Activated CD4-positive, alpha-beta memory T cell treated with anti-CD3 and anti-CD28 coated beads for 36 hours (primary cell): ENCODE measurements around the gene TRHDE. TPM values are rescaled to one million over a fixed set of nuclear protein-coding genes. Genes with fewer than 3 reads are reported as not detected.
"Not testable (repeated sequence)": the region's sequence is repeated elsewhere in the genome, so short reads cannot be mapped to it uniquely, and the experiment has no call there.

Experiments
- CTCF ChIA-PET: fragments of 350-600 bp; sonication (Branson Sonifier 250); formaldehyde crosslinking; loops from one replicate; lab custom pipeline; 2021; ENCODE audit warnings: antibody characterized with exemption, inconsistent platforms; lab: Charles Lee
- POLR2A ChIA-PET: fragments of 350-600 bp; sonication (Branson Sonifier 250); formaldehyde crosslinking; loops from one replicate; lab custom pipeline; 2021; ENCODE audit warnings: antibody characterized with exemption; lab: Charles Lee
- DNase-seq: peaks from one replicate; pipeline ENCODE4 v3.0.0-alpha.2; 2020
- H3K27ac Mint-ChIP-seq: one replicate; pipeline ENCODE4 v1.8.0; 2021; ENCODE audit warnings: mixed read lengths
- H3K27me3 Mint-ChIP-seq: one replicate; pipeline ENCODE4 v1.8.0; 2021; ENCODE audit warnings: mixed read lengths
- H3K36me3 Mint-ChIP-seq: one replicate; pipeline ENCODE4 v1.8.0; 2021; ENCODE audit warnings: mixed read lengths
- H3K4me1 Mint-ChIP-seq: one replicate; pipeline ENCODE4 v1.8.0; 2021; ENCODE audit warnings: low read depth, mixed read lengths
- H3K4me3 Mint-ChIP-seq: one replicate; pipeline ENCODE4 v1.8.0; 2021; ENCODE audit warnings: mild to moderate bottlenecking, mixed read lengths
- H3K9me3 Mint-ChIP-seq: one replicate; pipeline ENCODE4 v1.8.0; 2021; ENCODE audit warnings: mixed read lengths
- intact Hi-C: fragments of 100-400 bp; cut with micrococcal nuclease; formaldehyde crosslinking; loops from one replicate; pipeline ENCODE4 v1.15.1; 2023
- total RNA-seq, 2 experiments: library from RNA; stranded (reverse); gene quantifications; one replicate each; pipeline ENCODE4 v1.2.3, GENCODE V29; 2021

Gene TRHDE
- total RNA-seq, 2 experiments from 2014 or later: not detected

GRCh38 chr12:72509891-72510290 lies 237.7 kb downstream of the TRHDE start:
- no peaks in the 10 kb centered on the region for H3K4me1 Mint-ChIP-seq

DNA sequence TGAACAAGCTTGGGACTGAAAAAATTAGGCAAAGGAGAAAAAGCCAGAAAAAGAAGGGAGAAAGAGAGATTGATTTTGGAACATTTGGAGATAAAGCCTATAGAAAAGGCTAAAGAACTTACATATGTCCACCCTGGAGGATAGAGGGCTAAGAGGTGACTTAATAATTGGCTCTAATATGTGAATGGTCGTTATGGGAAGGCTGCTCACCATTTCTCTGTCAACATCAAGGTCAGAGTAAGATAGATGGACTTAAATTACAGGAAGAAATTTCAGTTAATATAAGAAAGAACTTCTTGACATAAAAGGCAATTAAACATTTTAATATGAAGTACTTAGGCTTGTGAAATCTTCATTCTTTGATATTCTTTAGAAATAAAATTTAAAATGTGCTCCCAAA lies 238.6 kb downstream of the TRHDE start:
- CTCF ChIA-PET: no interaction called here
- Mint-ChIP-seq H3K9me3 (peaks cover 7% of the 10 kb centered on the region), H3K27me3 (no peaks in the 10 kb centered on the region), H3K4me3 (no peak overlapping the region), H3K36me3 (no peaks in the 10 kb centered on the region), H3K4me1 (no peaks in the 10 kb centered on the region), H3K27ac (no peak overlapping the region)
- POLR2A ChIA-PET: interaction anchor here (0.7 kb wide), 1 partner anchor 598 kb away, joined by 3 read pairs; no protein-coding TSS in a partner anchor
- intact Hi-C loops: no loop called here
- no peak for DNase-seq

More at GRCh38 chr12:72509891-72510290, 237.7 kb downstream of the TRHDE start:
- intact Hi-C loops: no loop called here
- H3K27me3 Mint-ChIP-seq: no peaks in the 10 kb centered on the region
- ChIA-PET CTCF (no interaction called here), POLR2A (interaction anchor here (0.7 kb wide), 1 partner anchor 598 kb away, joined by 3 read pairs; no protein-coding TSS in a partner anchor)
- no peaks in the 10 kb centered on the region for H3K36me3 Mint-ChIP-seq
- H3K9me3 Mint-ChIP-seq: peaks cover 13% of the 10 kb centered on the region
- H3K4me3 Mint-ChIP-seq: no peak overlapping the region
- DNase-seq: no peak
- H3K27ac Mint-ChIP-seq: no peak overlapping the region

- POLR2A ChIA-PET: no interaction called here
- no peak overlapping the region for H3K27ac Mint-ChIP-seq
- H3K4me1 Mint-ChIP-seq: no peaks in the 10 kb centered on the region
- H3K4me3 Mint-ChIP-seq: no peak overlapping the region
- H3K36me3 Mint-ChIP-seq: no peaks in the 10 kb centered on the region
- intact Hi-C loops: no loop called here
- CTCF ChIA-PET: no interaction called here
- no peaks in the 10 kb centered on the region for H3K27me3 Mint-ChIP-seq
- H3K9me3 Mint-ChIP-seq: peaks cover 4% of the 10 kb centered on the region
- DNase-seq: no peak
Measured at GRCh38 chr12:72511498-72511897, 239.3 kb downstream of the TRHDE start.

GRCh38 chr12:72511906-72512305 lies 239.7 kb downstream of the TRHDE start:
- intact Hi-C loops: no loop called here
- CTCF ChIA-PET: no interaction called here
- H3K27me3 Mint-ChIP-seq: no peaks in the 10 kb centered on the region
- no peak overlapping the region for H3K4me3 Mint-ChIP-seq
- no peak for DNase-seq
- no peaks in the 10 kb centered on the region for H3K36me3 Mint-ChIP-seq
- POLR2A ChIA-PET: no interaction called here
- H3K9me3 Mint-ChIP-seq: peaks cover 4% of the 10 kb centered on the region
- no peak overlapping the region for H3K27ac Mint-ChIP-seq
- H3K4me1 Mint-ChIP-seq: no peaks in the 10 kb centered on the region

GRCh38 chr12:72520044-72520678 lies 248.0 kb downstream of the TRHDE start:
- H3K27me3 Mint-ChIP-seq, H3K27ac Mint-ChIP-seq, DNase-seq, H3K4me3 Mint-ChIP-seq, H3K36me3 Mint-ChIP-seq, CTCF ChIA-PET, H3K9me3 Mint-ChIP-seq, H3K4me1 Mint-ChIP-seq, POLR2A ChIA-PET, intact Hi-C loops: not testable (repeated sequence)

GRCh38 chr12:72521326-72521725 lies 249.2 kb downstream of the TRHDE start:
- ChIA-PET POLR2A (no interaction called here), CTCF (no interaction called here)
- no peaks in the 10 kb centered on the region for H3K36me3 Mint-ChIP-seq
- intact Hi-C loops: no loop called here
- H3K27ac Mint-ChIP-seq: no peak overlapping the region
- H3K4me3 Mint-ChIP-seq: no peak overlapping the region
- H3K4me1 Mint-ChIP-seq: no peaks in the 10 kb centered on the region
- no peaks in the 10 kb centered on the region for H3K27me3 Mint-ChIP-seq
- peaks cover 2% of the 10 kb centered on the region for H3K9me3 Mint-ChIP-seq
- DNase-seq: no peak

DNA sequence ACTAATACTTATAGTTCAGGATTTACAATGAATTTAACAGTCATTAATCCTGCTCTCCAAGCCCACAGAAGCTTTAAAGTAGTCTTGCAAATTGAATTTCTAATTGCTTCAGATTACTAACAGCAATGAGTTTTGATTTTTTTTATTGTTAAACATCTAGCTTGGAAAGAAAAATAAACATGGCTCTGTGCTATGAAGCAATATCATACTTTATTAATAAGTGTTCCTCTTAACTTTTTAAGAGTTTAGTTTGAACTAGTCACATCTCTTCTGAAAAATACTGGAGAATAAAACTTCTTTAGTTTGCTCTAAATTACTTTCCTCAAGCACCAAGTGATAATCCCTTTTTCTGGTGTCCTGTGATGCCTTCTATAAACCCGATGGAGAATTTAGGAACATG lies 250.2 kb downstream of the TRHDE start:
- H3K4me3 Mint-ChIP-seq: no peak overlapping the region
- no peak for DNase-seq
- intact Hi-C loops: no loop called here
- no peaks in the 10 kb centered on the region for H3K36me3 Mint-ChIP-seq
- no peak overlapping the region for H3K27ac Mint-ChIP-seq
- no peaks in the 10 kb centered on the region for H3K27me3 Mint-ChIP-seq
- CTCF ChIA-PET: no interaction called here
- no peaks in the 10 kb centered on the region for H3K4me1 Mint-ChIP-seq
- POLR2A ChIA-PET: no interaction called here
- peaks cover 2% of the 10 kb centered on the region for H3K9me3 Mint-ChIP-seq

DNA sequence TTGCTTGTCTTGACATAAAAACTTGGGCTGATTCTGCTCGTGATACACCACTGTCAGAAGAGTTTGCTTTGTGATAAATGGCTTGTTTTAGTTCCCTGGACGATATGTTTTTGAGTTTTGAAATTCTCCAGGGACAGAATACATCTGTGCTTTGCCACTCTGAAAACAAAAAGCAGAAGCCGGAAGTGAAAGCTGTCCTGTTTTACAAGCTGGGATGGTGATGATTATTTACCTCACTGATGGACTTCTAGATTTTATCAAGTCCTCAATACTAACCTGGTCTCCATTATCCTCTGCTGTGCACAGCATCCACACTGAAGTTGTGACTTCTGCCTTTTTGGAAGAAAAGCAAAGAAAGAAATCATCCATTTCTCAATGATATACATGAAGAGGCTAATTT lies 251.6 kb downstream of the TRHDE start:
- no peak for DNase-seq
- no peaks in the 10 kb centered on the region for H3K36me3 Mint-ChIP-seq
- H3K27me3 Mint-ChIP-seq: no peaks in the 10 kb centered on the region
- ChIA-PET CTCF (no interaction called here), POLR2A (no interaction called here)
- no peak overlapping the region for H3K27ac Mint-ChIP-seq
- H3K4me1 Mint-ChIP-seq: no peaks in the 10 kb centered on the region
- H3K9me3 Mint-ChIP-seq: peaks cover 2% of the 10 kb centered on the region
- H3K4me3 Mint-ChIP-seq: no peak overlapping the region
- intact Hi-C loops: no loop called here

- H3K27me3 Mint-ChIP-seq: no peaks in the 10 kb centered on the region
- POLR2A ChIA-PET: no interaction called here
- no peak overlapping the region for H3K4me3 Mint-ChIP-seq
- DNase-seq: no peak
- no peaks in the 10 kb centered on the region for H3K36me3 Mint-ChIP-seq
- CTCF ChIA-PET: no interaction called here
- peaks cover under 1% of the 10 kb centered on the region for H3K9me3 Mint-ChIP-seq
- intact Hi-C loops: no loop called here
- H3K4me1 Mint-ChIP-seq: no peaks in the 10 kb centered on the region
- no peak overlapping the region for H3K27ac Mint-ChIP-seq
Measured at GRCh38 chr12:72535212-72535990, 263.2 kb downstream of the TRHDE start.

- ChIA-PET CTCF (no interaction called here), POLR2A (no interaction called here)
- H3K4me3 Mint-ChIP-seq: no peak overlapping the region
- intact Hi-C loops: no loop called here
- H3K9me3 Mint-ChIP-seq: peaks cover 3% of the 10 kb centered on the region
- no peaks in the 10 kb centered on the region for H3K27me3 Mint-ChIP-seq
- no peaks in the 10 kb centered on the region for H3K36me3 Mint-ChIP-seq
- no peak overlapping the region for H3K27ac Mint-ChIP-seq
- H3K4me1 Mint-ChIP-seq: no peaks in the 10 kb centered on the region
- DNase-seq: no peak
Measured at GRCh38 chr12:72540811-72541210, 268.6 kb downstream of the TRHDE start.

GRCh38 chr12:72543777-72544467 lies 271.8 kb downstream of the TRHDE start:
- no peak overlapping the region for H3K4me3 Mint-ChIP-seq
- DNase-seq: no peak
- no peaks in the 10 kb centered on the region for H3K36me3 Mint-ChIP-seq
- CTCF ChIA-PET: no interaction called here
- POLR2A ChIA-PET: no interaction called here
- H3K9me3 Mint-ChIP-seq: peaks cover 3% of the 10 kb centered on the region
- no peaks in the 10 kb centered on the region for H3K4me1 Mint-ChIP-seq
- intact Hi-C loops: no loop called here
- no peak overlapping the region for H3K27ac Mint-ChIP-seq
- no peaks in the 10 kb centered on the region for H3K27me3 Mint-ChIP-seq

DNA sequence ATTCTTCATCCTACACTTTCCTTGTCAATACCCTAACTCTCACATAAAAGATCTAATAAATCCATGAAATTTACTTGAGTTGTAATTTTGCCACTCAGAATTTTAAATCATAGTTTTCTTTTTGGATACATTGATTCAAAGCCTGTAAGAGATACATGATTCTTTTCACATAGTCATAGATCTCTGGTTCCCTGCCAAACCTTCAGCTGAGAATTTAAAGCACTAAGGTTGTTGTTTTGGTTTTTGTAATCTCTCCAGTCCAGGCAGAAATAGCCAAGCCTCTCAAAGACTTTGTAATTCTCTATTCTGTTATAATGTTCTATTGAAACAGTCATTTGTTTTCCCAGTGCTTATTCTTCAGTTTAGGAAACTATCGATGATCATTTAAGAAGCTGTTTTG lies 273.9 kb downstream of the TRHDE start:
- POLR2A ChIA-PET: no interaction called here
- H3K4me1 Mint-ChIP-seq: no peaks in the 10 kb centered on the region
- H3K9me3 Mint-ChIP-seq: no peaks in the 10 kb centered on the region
- no peaks in the 10 kb centered on the region for H3K36me3 Mint-ChIP-seq
- no peak overlapping the region for H3K4me3 Mint-ChIP-seq
- intact Hi-C loops: no loop called here
- no peak overlapping the region for H3K27ac Mint-ChIP-seq
- no peaks in the 10 kb centered on the region for H3K27me3 Mint-ChIP-seq
- no peak for DNase-seq
- CTCF ChIA-PET: no interaction called here
